H1 (cell line): ENCODE results near the gene OS9. TPM values are rescaled to one million over a fixed set of nuclear protein-coding genes. Genes with fewer than 3 reads are reported as not detected.

Experiments
- CTCF ChIA-PET: fragments of 300-600 bp; sonication (Branson Sonifier 250); formaldehyde crosslinking; loops from one replicate; lab custom pipeline; 2021; ENCODE audit not compliant: partially characterized antibody; lab: Charles Lee
- POLR2A ChIA-PET: fragments of 300-600 bp; sonication (Branson Sonifier 250); formaldehyde crosslinking; loops from one replicate; lab custom pipeline; 2021; ENCODE audit warnings: inconsistent platforms; ENCODE audit not compliant: partially characterized antibody; lab: Charles Lee
- DNase-seq, 2 experiments: peaks; one replicate each; pipeline versions ENCODE4 v3.0.0 to v3.0.0-alpha.2; 2010 to 2022; ENCODE audit warnings: low spot score in 2 of 2, low read depth in 1 of 2, mixed read lengths in 1 of 2
- FAIRE-seq: peaks from 2 replicates; lab custom pipeline; 2011; peaks lifted over from hg19 to GRCh38; lab: Jason Lieb, UNC
- H2AFZ ChIP-seq: 2 replicates; pipeline ENCODE4 v1.8.1; 2012; ENCODE audit warnings: low read length, inconsistent platforms
- H2AK5ac ChIP-seq: 2 replicates; pipeline ENCODE4 v1.6.1; 2013; ENCODE audit warnings: low read depth, low read length
- H2BK120ac ChIP-seq: replicated peaks from 2 replicates; pipeline ENCODE3; 2013; ENCODE audit warnings: low read depth, low read length, inconsistent platforms
- H2BK12ac ChIP-seq: 2 replicates; pipeline ENCODE4 v1.6.1; 2013; ENCODE audit warnings: low read depth, low read length
- H2BK15ac ChIP-seq: 2 replicates; pipeline ENCODE4 v1.6.1; 2013; ENCODE audit warnings: low read length
- H2BK20ac ChIP-seq: 2 replicates; pipeline ENCODE4 v1.6.1; 2013; ENCODE audit warnings: low read length
- H2BK5ac ChIP-seq: 2 replicates; pipeline ENCODE4 v1.6.1; 2013; ENCODE audit warnings: low read depth, low read length
- H3K14ac ChIP-seq: 2 replicates; pipeline ENCODE4 v1.6.1; 2013; ENCODE audit warnings: inconsistent platforms; ENCODE audit not compliant: insufficient read length
- H3K18ac ChIP-seq: 2 replicates; pipeline ENCODE4 v1.6.1; 2013; ENCODE audit warnings: low read length; ENCODE audit errors: extremely low read depth
- H3K23ac ChIP-seq: 2 replicates; pipeline ENCODE4 v1.6.1; 2013; ENCODE audit warnings: inconsistent platforms; ENCODE audit not compliant: insufficient read length
- H3K23me2 ChIP-seq: 2 replicates; pipeline ENCODE4 v1.6.1; 2013; ENCODE audit warnings: low read depth, low read length
- H3K27ac ChIP-seq: 2 replicates; pipeline ENCODE4 v1.6.1; 2011; ENCODE audit warnings: low read depth, low read length, inconsistent platforms
- H3K27me3 ChIP-seq, 4 experiments: replicated peaks in 1 of 4; 1 replicate in 1 of 4; 2 replicates in 3 of 4; pipeline versions ENCODE4 v1.6.1 to v1.8.1; 2011 to 2013; ENCODE audit warnings: low read length in 3 of 4, mild to moderate bottlenecking in 3 of 4, inconsistent platforms in 2 of 4, mixed read lengths in 2 of 4, moderate library complexity in 1 of 4; ENCODE audit not compliant: control insufficient read depth in 3 of 4, insufficient read depth in 3 of 4; ENCODE audit errors: extremely low read depth in 1 of 4
- H3K36me3 ChIP-seq, 4 experiments: 2 replicates each; pipeline versions ENCODE4 v1.6.1 to v1.8.1; 2011 to 2013; ENCODE audit warnings: mild to moderate bottlenecking in 4 of 4, low read length in 3 of 4, moderate library complexity in 2 of 4, control low read depth in 1 of 4, inconsistent platforms in 1 of 4; ENCODE audit not compliant: insufficient read depth in 4 of 4, control insufficient read depth in 2 of 4
- H3K4ac ChIP-seq: replicated peaks from 2 replicates; pipeline ENCODE3; 2013; ENCODE audit warnings: low read length, low read depth, mixed read lengths, inconsistent platforms; ENCODE audit not compliant: insufficient read length
- H3K4me1 ChIP-seq, 4 experiments: replicated peaks in 1 of 4; 1 replicate in 1 of 4; 2 replicates in 3 of 4; pipeline versions ENCODE4 v1.6.1 to v1.8.1; 2011 to 2013; ENCODE audit warnings: low read length in 3 of 4, inconsistent platforms in 2 of 4, mixed read lengths in 1 of 4; ENCODE audit not compliant: insufficient read depth in 4 of 4, control insufficient read depth in 3 of 4
- H3K4me2 ChIP-seq, 2 experiments: 2 replicates each; pipeline versions ENCODE4 v1.6.1 to v1.8.1; 2011 to 2013; ENCODE audit warnings: low read depth in 2 of 2, low read length in 2 of 2, control low read depth in 1 of 2, inconsistent platforms in 1 of 2, mild to moderate bottlenecking in 1 of 2; ENCODE audit not compliant: insufficient read depth in 1 of 2
- H3K4me3 ChIP-seq, 4 experiments: fragments of 200-600, 300-600 bp in 1 of 4; sonication (generic), shearing (Covaris generic), sonication (Bioruptor Twin) in 1 of 4; 2 replicates each; pipeline versions ENCODE4 v1.5.1 to v1.8.1; 2011 to 2016; ENCODE audit warnings: low read length in 4 of 4, low read depth in 3 of 4, control low read depth in 2 of 4, inconsistent platforms in 2 of 4, mild to moderate bottlenecking in 2 of 4, mixed read lengths in 1 of 4, moderate library complexity in 1 of 4; ENCODE audit not compliant: insufficient read depth in 2 of 4; ENCODE audit errors: extremely low read depth in 1 of 4
- H3K56ac ChIP-seq: replicated peaks from 2 replicates; pipeline ENCODE3; 2013; ENCODE audit warnings: low read depth, mild to moderate bottlenecking, mixed read lengths, low read length, inconsistent platforms; ENCODE audit not compliant: insufficient read length
- H3K79me1 ChIP-seq: 2 replicates; pipeline ENCODE4 v1.6.1; 2013; ENCODE audit warnings: low read depth, low read length, control low read depth
- H3K79me2 ChIP-seq, 2 experiments: 2 replicates each; pipeline versions ENCODE4 v1.6.1 to v1.8.1; 2012 to 2013; ENCODE audit warnings: low read length in 2 of 2, mild to moderate bottlenecking in 2 of 2, inconsistent platforms in 1 of 2; ENCODE audit not compliant: insufficient read depth in 2 of 2, control insufficient read depth in 1 of 2
- H3K9ac ChIP-seq, 4 experiments: replicated peaks in 1 of 4; 1 replicate in 1 of 4; 2 replicates in 3 of 4; pipeline versions ENCODE4 v1.6.1 to v1.8.1; 2011 to 2013; ENCODE audit warnings: low read depth in 3 of 4, low read length in 3 of 4, control low read depth in 2 of 4, mild to moderate bottlenecking in 2 of 4, moderate library complexity in 2 of 4, inconsistent platforms in 1 of 4; ENCODE audit errors: extremely low read depth in 1 of 4
- H3K9me3 ChIP-seq, 2 experiments: 2 replicates each; pipeline versions ENCODE4 v1.6.1 to v1.8.1; 2012 to 2013; ENCODE audit warnings: mild to moderate bottlenecking in 2 of 2, moderate library complexity in 2 of 2, control low read depth in 1 of 2, inconsistent platforms in 1 of 2, low read depth in 1 of 2, low read length in 1 of 2, mixed read lengths in 1 of 2; ENCODE audit not compliant: insufficient read depth in 2 of 2
- H4K20me1 ChIP-seq, 2 experiments: replicated peaks in 1 of 2; 2 replicates each; pipeline versions ENCODE3 to v1.8.1; 2011 to 2013; ENCODE audit warnings: inconsistent platforms in 2 of 2, low read length in 2 of 2, mild to moderate bottlenecking in 1 of 2; ENCODE audit not compliant: insufficient read depth in 2 of 2, control insufficient read depth in 1 of 2
- H4K5ac ChIP-seq: 2 replicates; pipeline ENCODE4 v1.6.1; 2013; ENCODE audit warnings: low read length, low read depth, mixed read lengths, inconsistent platforms; ENCODE audit not compliant: insufficient read length
- H4K8ac ChIP-seq: 2 replicates; pipeline ENCODE4 v1.8.0; 2013; ENCODE audit warnings: mild to moderate bottlenecking, moderate library complexity, low read length, inconsistent platforms; ENCODE audit not compliant: insufficient read depth; ENCODE audit errors: extremely low read depth
- H4K91ac ChIP-seq: replicated peaks from 2 replicates; pipeline ENCODE3; 2013; ENCODE audit warnings: low read length, mixed read lengths, inconsistent platforms; ENCODE audit not compliant: insufficient read length
- BRCA1 ChIP-seq: IDR thresholded peaks from 2 replicates; pipeline ENCODE4 v1.6.1; 2012; ENCODE audit warnings: low read depth, low read length, improper control_type of control experiment
- CHD1 ChIP-seq: IDR thresholded peaks from 2 replicates; pipeline ENCODE4 v1.6.1; 2012; ENCODE audit warnings: low read depth, low read length, improper control_type of control experiment
- HDAC2 ChIP-seq, 2 experiments: fragments of 300-600 bp in 1 of 2; sonication (generic) in 1 of 2; IDR thresholded peaks; 2 replicates each; pipeline ENCODE4 v1.6.1; 2011 to 2012; ENCODE audit warnings: low read depth in 2 of 2, low read length in 2 of 2, mild to moderate bottlenecking in 2 of 2, moderate library complexity in 2 of 2, borderline replicate concordance in 1 of 2, inconsistent platforms in 1 of 2
- POLR2A ChIP-seq, 2 experiments: IDR thresholded peaks; 1 replicate in 1 of 2; 2 replicates in 1 of 2; pipeline ENCODE4 v1.6.1; 2011; ENCODE audit warnings: low read depth in 2 of 2, low read length in 2 of 2, mild to moderate bottlenecking in 2 of 2; ENCODE audit errors: control extremely low read depth in 1 of 2
- POU5F1 ChIP-seq: IDR thresholded peaks from 2 replicates; pipeline ENCODE4 v1.6.1; 2011; ENCODE audit warnings: low read depth, mild to moderate bottlenecking, low read length, moderate library complexity
- SP1 ChIP-seq: IDR thresholded peaks from 2 replicates; pipeline ENCODE4 v1.6.1; 2011; ENCODE audit warnings: low read depth, low read length
- SUZ12 ChIP-seq: fragments of 200-600 bp; sonication (generic); IDR thresholded peaks from 2 replicates; pipeline ENCODE4 v1.6.1; 2012; ENCODE audit warnings: mild to moderate bottlenecking, inconsistent platforms, low read length, moderate library complexity, mixed read lengths
- TBP ChIP-seq: IDR thresholded peaks from 2 replicates; pipeline ENCODE4 v1.6.1; 2011; ENCODE audit warnings: low read depth, low read length, improper control_type of control experiment
- WGBS, 2 experiments: shearing (Covaris generic) in 1 of 2; methylation state at CpG; one replicate each; pipeline versions ENCODE4 v1.1.6 to v1.1.7; 2013 to 2015; ENCODE audit warnings: low lambda C conversion rate in 2 of 2, mixed read lengths in 2 of 2, inconsistent platforms in 1 of 2, low coverage in 1 of 2, missing lambda C conversion rate in 1 of 2; ENCODE audit not compliant: insufficient replicate concordance in 2 of 2, insufficient coverage in 1 of 2, insufficient read length in 1 of 2; ENCODE audit errors: extremely low coverage in 1 of 2, missing lambda C conversion rate in 1 of 2; 5-methylcytosine and 5-hydroxymethylcytosine counted together
- polyA plus RNA-seq, 7 experiments: library from polyadenylated mRNA; depleted of rRNA in 3 of 7; stranded (reverse) in 5 of 7; unstranded in 2 of 7; fragments of >200 nt in 5 of 7; fragments of 200-250 nt in 2 of 7; gene quantifications; 1 replicate in 5 of 7; 2 replicates in 1 of 7; 4 replicates in 1 of 7; pipeline versions ENCODE4 v1.2.1 to v1.2.3, GENCODE V29; 2011 to 2013; ENCODE audit warnings: missing spikeins in 2 of 7, mixed read lengths in 2 of 7
- total RNA-seq: library from RNA; stranded (reverse); fragmentation: NEBNext Ultra II Directional; extraction: Animal tissue kit (Norgen Biotek cat#: 25700); gene quantifications from 2 replicates; pipeline ENCODE4 v1.2.1, GENCODE V29; 2021

The OS9 gene
- total and polyA plus RNA-seq, 2 of the 8 experiments (the other 6 are each of a cell fraction or from before 2014, with no cell fraction given) = 71.0 to 108 TPM

- H3K79me2 ChIP-seq = 0 out of 4 replicates have a peak, but pooled peaks cover 0 to 7% of the 10 kb centered on the region in 2 experiments
- H3K23me2 ChIP-seq = peaks cover 33% of the 10 kb centered on the region
- no peak overlapping the region for H2BK5ac ChIP-seq
- no peak overlapping the region for H2AK5ac ChIP-seq
- no peak overlapping the region for H2BK20ac ChIP-seq
- H3K36me3 ChIP-seq = peaks cover 11 to 17% (median 14%) of the 10 kb centered on the region in 4 experiments; a peak in 7 of 8 replicates
- no peak overlapping the region for H4K8ac ChIP-seq
- POLR2A ChIA-PET = interaction anchor here (1.1 to 4.4 kb wide), 2 partner anchors 13 to 30 kb away, joined by 3 to 19 read pairs; partner anchors contain the start of gene TSFM
- WGBS, 2 experiments = 88% methylated on average over 11 of the region's 11 CpGs; no CpG with 5 or more reads in 1 of the 2 experiments
- TF ChIP-seq CHD1 (no peak), SUZ12 (no peak), TBP (no peak), HDAC2 (IDR thresholded peaks at IDR 0.05; ENCODE audit: borderline replicate concordance in 1 of 2, low read depth in 2 of 2, low read length in 2 of 2) (no peak), POLR2A (IDR thresholded peaks at IDR 0.05; ENCODE audit: control extremely low read depth in 1 of 2, low read depth in 2 of 2, low read length in 2 of 2) (no peak), BRCA1 (no peak), POU5F1 (no peak), SP1 (no peak)
- TF ChIP-seq, all 59 proteins: peak for 0
- peaks cover 0 to 4% of the 10 kb centered on the region in 2 experiments for H4K20me1 ChIP-seq
- no peak overlapping the region for H4K91ac ChIP-seq
- no peak overlapping the region for H3K18ac ChIP-seq
- no peak overlapping the region for H3K4ac ChIP-seq
- H3K9ac ChIP-seq = no peak overlapping the region
- no peak overlapping the region for H3K4me2 ChIP-seq
- H3K14ac ChIP-seq = no peak overlapping the region
- H3K23ac ChIP-seq = no peak overlapping the region
- H3K4me1 ChIP-seq = peaks cover 12 to 25% (median 17%) of the 10 kb centered on the region in 4 experiments
- DNase-seq (no peak), FAIRE-seq (no peak)
- no peak overlapping the region for H2BK120ac ChIP-seq
- no peak overlapping the region for H4K5ac ChIP-seq
- no peak overlapping the region for H3K27ac ChIP-seq
- H2BK12ac ChIP-seq = no peak overlapping the region
- H2AFZ ChIP-seq = no peak overlapping the region
- no peak overlapping the region for H3K4me3 ChIP-seq
- CTCF ChIA-PET = interaction anchor here (1.0 to 1.6 kb wide), 2 partner anchors 10 to 12 kb away, joined by 3 read pairs; no protein-coding TSS in a partner anchor
- H3K9me3 ChIP-seq = no peaks in the 10 kb centered on the region
- H2BK15ac ChIP-seq = no peak overlapping the region
- no peaks in the 10 kb centered on the region; the same call in 1 of the 2 replicates for H3K79me1 ChIP-seq
- no peak overlapping the region for H3K56ac ChIP-seq
- peaks cover 17 to 29% (median 25%) of the 10 kb centered on the region in 4 experiments for H3K27me3 ChIP-seq
Observed at GRCh38 chr12:57769594-57769993, 75.7 kb downstream of the OS9 start.
